Mesodermal cell (in vitro differentiated cells): ENCODE measurements around the gene HIRA.
"Not testable (repeated sequence)": the region's sequence is repeated elsewhere in the genome, so short reads cannot be mapped to it uniquely, and the experiment has no call there.

Source experiments
- H3K27ac ChIP-seq: 2 replicates; pipeline ENCODE4 v1.7.0; 2013; ENCODE audit warnings: mild to moderate bottlenecking, low read depth, low read length, moderate library complexity; ENCODE audit not compliant: severe bottlenecking
- H3K36me3 ChIP-seq: 2 replicates; pipeline ENCODE4 v1.7.1; 2013; ENCODE audit warnings: mild to moderate bottlenecking, low read length, moderate library complexity; ENCODE audit not compliant: control insufficient read depth, insufficient read depth
- H3K4me1 ChIP-seq: one replicate; pipeline ENCODE4 v1.7.1; 2013; ENCODE audit warnings: mild to moderate bottlenecking, low read length; ENCODE audit not compliant: insufficient read depth, control insufficient read depth, poor library complexity, severe bottlenecking
- H3K4me3 ChIP-seq: 2 replicates; pipeline ENCODE4 v1.7.0; 2013; ENCODE audit warnings: low read length, control low read depth, mild to moderate bottlenecking; ENCODE audit not compliant: insufficient read depth, poor library complexity, severe bottlenecking; ENCODE audit errors: extremely low read depth
- H3K9me3 ChIP-seq: 2 replicates; pipeline ENCODE4 v1.7.1; 2013; ENCODE audit warnings: mild to moderate bottlenecking, low read length, moderate library complexity; ENCODE audit not compliant: control insufficient read depth
- WGBS, 2 experiments: methylation state at CpG; one replicate each; pipeline ENCODE4 v1.1.5; 2013; ENCODE audit warnings: missing lambda C conversion rate in 2 of 2; ENCODE audit not compliant: insufficient coverage in 2 of 2; 5-methylcytosine and 5-hydroxymethylcytosine counted together

HIRA gene

GRCh38 chr22:19337137-19337536 is 94.4 kb downstream of the HIRA start:
- peaks cover 80% of the 10 kb centered on the region for H3K36me3 ChIP-seq
- no peak overlapping the region for H3K27ac ChIP-seq
- no peaks in the 10 kb centered on the region for H3K4me1 ChIP-seq
- WGBS, 2 experiments, result no CpG with 5 or more reads among the region's 2 CpGs
- H3K9me3 ChIP-seq, result peaks cover 3% of the 10 kb centered on the region
- H3K4me3 ChIP-seq, result no peak overlapping the region

- Histone ChIP-seq H3K4me1 (no peaks in the 10 kb centered on the region), H3K4me3 (no peak overlapping the region), H3K9me3 (peaks cover 3% of the 10 kb centered on the region), H3K27ac (no peak overlapping the region), H3K36me3 (peaks cover 83% of the 10 kb centered on the region)
- 97 to 98% methylated on average over 4 to 7 of the region's 7 CpGs for WGBS, 2 experiments
These were observed 95.1 kb downstream of the HIRA start for GRCh38 chr22:19336133-19337075.

DNA sequence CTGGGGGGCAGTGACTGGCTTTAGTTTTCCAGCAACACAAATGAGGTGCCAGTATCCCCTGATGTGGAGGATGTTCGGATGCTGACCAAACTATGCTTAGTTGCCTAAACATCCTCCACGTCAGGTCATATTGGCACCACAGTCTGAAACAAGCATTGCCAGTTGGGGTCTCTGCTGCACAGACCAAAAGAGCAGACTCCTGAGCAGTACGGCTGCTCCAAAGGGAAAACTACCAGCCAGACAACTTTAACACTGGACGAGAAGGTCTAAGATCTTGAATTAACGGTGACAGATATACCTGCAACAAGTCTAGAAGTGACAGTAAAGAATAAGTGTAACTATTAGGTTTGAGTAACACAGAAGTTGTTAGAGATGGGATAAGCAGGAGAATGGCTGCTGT is 99.6 kb downstream of the HIRA start:
- Histone ChIP-seq H3K4me1 (no peaks in the 10 kb centered on the region), H3K9me3 (peaks cover 3% of the 10 kb centered on the region), H3K27ac (no peak overlapping the region), H3K36me3 (peaks cover 83% of the 10 kb centered on the region), H3K4me3 (no peak overlapping the region)
- WGBS, 2 experiments, result 96 to 100% methylated on average over 3 to 5 of the region's 5 CpGs

DNA sequence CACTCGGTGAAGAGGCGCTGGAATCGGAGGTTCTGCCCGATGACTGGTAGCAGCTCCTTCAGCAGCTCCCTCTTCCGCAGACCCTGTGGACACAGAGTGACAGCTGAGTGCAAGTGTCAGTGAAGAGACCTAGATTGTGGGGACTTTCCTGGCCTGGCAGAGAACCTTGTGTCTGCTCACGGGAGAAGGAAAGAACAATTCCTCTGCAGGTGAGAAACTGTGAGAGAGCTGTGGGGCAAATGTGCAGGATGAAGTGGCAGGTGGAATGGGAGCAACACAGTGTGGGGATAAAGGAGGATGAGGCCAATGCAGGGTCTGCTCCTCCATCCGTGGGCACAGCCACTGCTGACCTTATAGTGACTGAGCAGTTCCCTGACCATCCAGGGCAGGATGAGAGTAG is 100.1 kb downstream of the HIRA start:
- Histone ChIP-seq H3K4me3 (no peak overlapping the region), H3K27ac (no peak overlapping the region), H3K36me3 (peaks cover 78% of the 10 kb centered on the region), H3K9me3 (peaks cover 3% of the 10 kb centered on the region), H3K4me1 (no peaks in the 10 kb centered on the region)
- 98 to 99% methylated on average over 7 of the region's 7 CpGs for WGBS, 2 experiments

DNA sequence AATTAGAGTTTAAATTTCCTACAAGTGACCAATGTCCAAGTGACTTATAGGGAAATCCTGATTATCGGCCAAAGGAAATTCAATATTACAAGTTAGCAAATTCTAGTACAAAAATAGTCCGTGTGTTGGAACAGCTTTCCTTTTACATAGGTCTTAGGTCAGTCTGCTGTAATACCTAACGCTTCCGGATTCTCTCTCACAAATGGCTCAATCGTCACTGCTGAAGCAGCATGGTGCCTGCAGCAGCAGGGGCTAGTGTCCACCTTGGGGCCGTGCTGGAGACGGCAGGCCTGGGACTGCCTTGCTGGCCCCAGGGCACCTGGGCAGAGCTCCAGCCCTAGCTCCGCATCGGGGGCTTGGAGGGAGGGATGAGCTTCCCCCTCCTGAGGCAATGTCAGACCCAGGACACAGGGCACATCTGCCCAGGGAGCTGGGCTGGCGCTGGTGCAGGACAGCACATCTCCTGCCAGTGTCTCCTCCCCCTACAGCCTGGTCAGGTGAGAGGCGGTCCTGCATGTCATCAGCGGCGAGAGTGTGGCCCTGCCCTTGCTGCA is 100.6 kb downstream of the HIRA start:
- Histone ChIP-seq H3K4me1 (no peaks in the 10 kb centered on the region), H3K4me3 (no peak overlapping the region), H3K36me3 (peaks cover 73% of the 10 kb centered on the region), H3K27ac (no peak overlapping the region), H3K9me3 (peaks cover 3% of the 10 kb centered on the region)
- WGBS, 2 experiments, result 96% methylated on average over 9 to 13 of the region's 13 CpGs

- H3K36me3 ChIP-seq, result peaks cover 66% of the 10 kb centered on the region
- WGBS, 2 experiments, result 80 to 97% methylated on average over 2 to 5 of the region's 5 CpGs
- H3K4me3 ChIP-seq, H3K4me1 ChIP-seq, H3K27ac ChIP-seq, H3K9me3 ChIP-seq: not testable (repeated sequence)
These were observed 101.3 kb downstream of the HIRA start for GRCh38 chr22:19330205-19330604.

DNA sequence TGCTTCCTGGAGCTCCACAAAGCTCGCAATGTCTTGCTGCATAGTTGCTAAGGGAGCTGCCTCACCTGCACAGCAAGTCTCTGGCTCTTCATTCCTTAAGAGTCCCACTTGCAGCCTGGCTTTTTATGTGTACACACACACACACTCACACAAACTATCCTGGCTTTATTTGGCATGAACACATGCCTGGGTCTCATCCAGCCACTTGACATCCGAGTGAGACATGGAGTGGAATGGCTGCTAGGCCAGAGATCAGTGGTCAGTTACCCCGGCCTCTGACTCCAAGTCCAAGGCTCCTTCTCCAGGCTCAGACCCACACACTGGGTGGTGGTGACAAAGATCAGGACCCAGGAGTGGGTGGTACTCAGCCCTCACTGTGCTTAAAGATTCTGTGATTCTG is 102.1 kb downstream of the HIRA start:
- Histone ChIP-seq H3K4me3 (no peak overlapping the region), H3K4me1 (no peaks in the 10 kb centered on the region), H3K36me3 (peaks cover 58% of the 10 kb centered on the region), H3K9me3 (peaks cover 3% of the 10 kb centered on the region), H3K27ac (no peak overlapping the region)
- 100% methylated on average over 2 to 3 of the region's 3 CpGs for WGBS, 2 experiments

DNA sequence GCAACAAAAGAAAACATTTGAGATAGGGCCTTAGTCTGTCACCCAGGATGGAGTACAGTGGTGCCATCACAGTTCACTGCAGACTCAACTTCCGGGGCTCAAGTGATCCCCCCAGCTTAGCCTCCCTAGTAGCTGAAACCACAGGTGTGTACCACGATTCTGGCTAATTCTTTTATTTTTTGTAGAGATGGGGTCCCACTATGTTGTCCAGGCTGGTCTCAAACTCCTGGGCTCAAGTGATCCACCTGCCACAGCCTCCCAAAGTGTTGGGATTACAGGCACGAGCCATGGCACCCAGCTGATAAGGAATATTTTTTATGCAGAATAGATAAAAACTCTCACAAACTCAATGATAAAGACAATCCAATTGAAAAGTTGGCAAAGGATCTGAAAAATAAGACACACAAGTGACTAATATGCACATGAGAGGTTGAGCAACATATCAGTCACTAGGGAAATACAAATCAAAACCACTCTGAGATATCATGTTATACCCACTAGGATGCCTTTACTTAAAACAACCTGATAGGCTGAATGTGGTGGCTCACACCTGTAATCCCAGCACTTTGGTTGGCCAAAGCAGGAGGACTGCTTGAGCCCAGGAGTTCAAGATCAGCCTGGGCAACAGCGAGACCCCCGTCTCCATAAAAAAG is 106.1 kb downstream of the HIRA start:
- WGBS, 2 experiments, result 78% methylated on average over 1 of the region's 5 CpGs; no CpG with 5 or more reads in 1 of the 2 experiments
- H3K9me3 ChIP-seq, result no peaks in the 10 kb centered on the region
- no peaks in the 10 kb centered on the region for H3K4me1 ChIP-seq
- peaks cover 23% of the 10 kb centered on the region for H3K36me3 ChIP-seq
- no peak overlapping the region for H3K27ac ChIP-seq
- no peak overlapping the region for H3K4me3 ChIP-seq

GRCh38 chr22:19323420-19323819 is 108.1 kb downstream of the HIRA start:
- not testable (repeated sequence) for H3K4me3 ChIP-seq
- 84 to 94% methylated on average over 5 of the region's 6 CpGs for WGBS, 2 experiments

GRCh38 chr22:19321757-19322156 is 109.8 kb downstream of the HIRA start:
- peaks cover 12% of the 10 kb centered on the region for H3K9me3 ChIP-seq
- WGBS, 2 experiments, result no CpG with 5 or more reads among the region's 2 CpGs
- no peaks in the 10 kb centered on the region for H3K4me1 ChIP-seq
- no peak overlapping the region for H3K4me3 ChIP-seq
- H3K27ac ChIP-seq, result no peak overlapping the region
- H3K36me3 ChIP-seq, result no peaks in the 10 kb centered on the region

More at GRCh38 chr22:19323420-19323819, 108.1 kb downstream of the HIRA start:
- not testable (repeated sequence) for H3K36me3 ChIP-seq, H3K9me3 ChIP-seq, H3K4me1 ChIP-seq, H3K27ac ChIP-seq
